NCI-H82 (cell line): ENCODE measurements around the gene CCT3.

Source experiments
- DNase-seq: peaks from one replicate; lab custom pipeline; 2025; lab: John Stamatoyannopoulos, UW

CCT3 gene

DNA sequence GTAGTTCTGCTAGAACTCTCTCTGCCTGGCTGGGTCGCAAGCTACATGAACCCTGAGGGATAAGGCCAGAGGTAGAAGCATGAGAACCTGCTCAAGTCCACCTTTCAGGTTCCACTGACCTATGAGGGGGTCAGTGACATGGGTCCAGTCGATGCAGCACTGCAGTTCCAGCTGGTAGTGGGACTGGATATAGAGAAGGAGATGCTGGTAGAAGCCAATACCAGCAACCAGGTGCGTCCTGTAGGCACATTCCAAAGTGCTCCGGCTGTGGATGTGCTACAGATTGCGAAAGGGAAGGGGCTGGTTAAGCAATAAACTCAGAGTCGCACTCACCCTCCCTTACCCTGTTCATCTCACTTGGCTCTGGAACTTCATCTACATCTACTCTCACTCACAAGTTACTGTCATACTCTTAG, 61.1 kb downstream of the CCT3 start:
- DNase-seq, result no peak

DNA sequence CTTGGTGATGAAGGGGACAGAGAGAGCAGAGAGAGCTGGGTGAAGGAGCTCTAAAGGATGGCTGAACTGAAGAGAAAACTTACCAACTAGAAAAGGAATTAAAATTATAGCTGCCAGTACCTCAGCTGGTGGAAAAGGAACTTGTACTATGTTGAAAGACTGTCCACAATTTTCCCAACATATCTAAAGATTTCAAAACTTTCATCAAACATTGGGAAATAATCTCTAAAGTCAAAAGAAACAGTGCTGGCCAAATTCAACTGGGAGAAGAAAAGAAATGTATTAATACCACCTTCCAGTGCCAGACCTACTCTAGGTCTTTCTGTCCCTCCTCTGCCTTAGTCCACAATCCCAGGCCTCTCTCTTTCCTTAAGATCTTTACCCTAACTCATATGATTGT, 61.6 kb downstream of the CCT3 start:
- no peak for DNase-seq

GRCh38 chr1:156270314-156270713, 67.8 kb downstream of the CCT3 start:
- no peak for DNase-seq

GRCh38 chr1:156268336-156268735, 69.8 kb downstream of the CCT3 start:
- no peak for DNase-seq

DNA sequence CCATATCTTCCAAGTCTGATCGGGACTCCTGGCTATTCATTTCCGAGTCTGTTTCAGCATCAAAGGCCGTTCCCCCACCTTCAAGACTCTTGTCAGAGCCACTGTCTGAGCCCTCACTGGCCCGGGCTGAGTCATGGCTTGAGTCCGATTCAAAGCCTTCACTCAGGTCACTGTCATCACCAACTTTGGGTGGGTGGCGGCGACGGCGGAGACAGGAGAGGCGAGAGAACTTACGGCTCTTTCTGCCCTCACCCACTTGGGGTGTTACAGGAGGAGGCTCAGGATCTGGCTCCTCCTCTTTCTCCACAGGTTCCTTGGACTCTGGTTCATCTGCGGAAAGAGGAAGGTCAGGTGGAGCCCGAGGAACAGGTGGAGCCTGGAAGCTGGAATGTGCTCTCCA, 72.0 kb downstream of the CCT3 start:
- DNase-seq, result no peak

- no peak for DNase-seq
Measured at GRCh38 chr1:156263288-156263655, 74.8 kb downstream of the CCT3 start.

DNA sequence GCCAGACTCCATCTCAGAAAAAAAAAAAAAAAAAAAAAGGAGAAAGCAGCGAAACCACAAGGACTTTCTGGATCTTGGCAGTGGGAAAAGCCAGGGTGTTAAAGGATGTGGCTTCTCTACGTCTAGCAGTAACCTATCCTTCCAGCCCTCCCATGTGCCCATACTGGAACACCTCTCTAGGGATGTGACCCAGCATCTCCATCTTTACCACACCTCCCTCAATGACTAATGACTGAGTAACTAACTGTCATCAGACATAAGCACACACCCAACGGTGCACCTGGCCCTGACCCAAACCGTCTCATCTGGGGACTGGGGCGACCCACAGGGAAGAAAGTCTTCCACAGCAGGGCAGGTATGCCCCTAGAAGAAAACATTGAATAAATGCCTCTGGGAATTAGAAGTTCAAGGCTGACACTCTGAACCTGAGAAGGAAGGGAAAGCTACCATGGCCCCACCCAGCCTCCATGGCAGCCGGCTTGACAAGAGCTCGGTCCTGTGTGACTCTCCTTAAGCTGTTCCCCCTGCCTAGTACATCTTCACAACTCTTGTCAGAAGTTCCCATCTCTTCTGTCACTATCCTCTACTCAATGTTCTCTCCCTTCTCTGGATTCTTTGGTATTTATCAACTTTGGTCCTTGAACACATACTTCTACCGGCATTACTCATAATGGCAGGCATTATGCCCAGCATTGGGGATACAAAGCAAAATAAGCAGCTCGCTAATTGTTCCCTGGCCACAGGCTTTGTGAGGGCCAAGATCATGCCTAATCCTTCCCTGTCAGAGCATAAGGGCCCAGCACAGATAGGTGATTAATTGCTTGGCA, 75.4 kb downstream of the CCT3 start:
- no peak for DNase-seq

DNA sequence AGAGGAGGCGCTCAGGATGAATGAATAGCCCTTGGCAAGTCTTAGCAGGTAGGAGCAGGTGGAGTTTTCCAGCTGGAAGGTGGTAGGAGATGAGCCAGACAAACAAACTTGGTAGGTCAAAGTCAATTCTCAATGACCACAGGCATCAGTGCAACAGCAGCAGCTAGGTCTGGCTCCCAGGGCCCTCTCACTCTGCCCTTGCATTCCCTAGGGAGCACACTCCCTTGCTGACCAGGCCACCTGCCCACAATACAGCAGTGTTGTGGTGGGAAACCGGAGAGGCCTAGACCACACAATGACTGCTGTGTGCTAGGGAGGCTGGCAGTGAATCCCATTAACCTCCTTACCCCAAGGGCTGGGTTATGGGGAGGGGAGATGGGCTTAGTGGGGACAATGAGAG, 77.2 kb downstream of the CCT3 start:
- no peak for DNase-seq

- no peak for DNase-seq
Measured at GRCh38 chr1:156259805-156260204, 78.3 kb downstream of the CCT3 start.
